Measurements from ENCODE around the gene PDE9A. TPM values are rescaled to one million over a fixed set of nuclear protein-coding genes. Genes with fewer than 3 reads are reported as not detected.

Gene PDE9A
- total RNA-seq, 4 donors from 2014 or later = 6.9 to 13.0 (median 11.1) TPM

DNA sequence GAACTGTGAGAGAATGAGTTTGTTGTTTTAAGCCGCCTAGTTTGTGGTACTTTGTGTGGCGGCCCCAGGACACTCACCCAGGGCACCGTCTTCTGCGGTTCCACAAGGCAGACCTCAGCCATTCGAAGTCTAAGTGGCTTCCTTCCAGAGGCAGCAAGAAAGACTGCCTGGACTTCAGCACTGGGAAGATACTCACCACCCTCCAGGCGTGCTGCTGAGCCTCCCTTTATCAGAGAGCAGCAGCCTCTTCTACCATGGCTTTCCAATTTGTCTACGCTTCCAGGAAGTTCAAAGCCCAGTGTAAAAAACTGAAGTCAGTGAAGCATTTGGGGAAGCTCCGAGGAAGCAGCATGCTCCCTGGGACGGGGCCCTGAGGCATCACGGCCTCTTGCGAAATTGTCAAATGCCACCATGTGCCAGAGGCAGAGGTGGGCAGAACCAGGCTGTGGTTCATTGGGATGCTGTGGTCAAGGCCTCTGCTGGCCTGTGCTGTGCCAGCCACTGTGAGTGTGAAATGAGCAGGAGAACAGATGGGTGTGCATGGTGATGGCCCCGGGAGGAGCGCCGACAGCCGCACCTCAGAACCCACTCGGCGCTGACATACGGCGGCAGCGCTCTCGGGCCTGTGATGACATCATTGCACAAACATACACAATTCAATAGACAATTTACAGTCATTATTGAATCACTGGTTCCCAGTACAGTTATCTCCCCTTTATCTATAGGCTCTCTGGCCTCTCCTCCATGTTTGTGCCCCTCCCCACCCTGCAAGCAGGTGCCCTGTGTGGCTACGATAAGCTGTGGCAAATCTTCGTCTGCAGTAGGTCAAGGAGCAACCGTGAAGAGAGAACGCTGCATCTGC is 110.4 kb downstream of the PDE9A start:
- no peak for DNase-seq
- H3K27ac ChIP-seq = no peak overlapping the region
- intact Hi-C loops (cut with DNase I) = no loop called here
- no peak overlapping the region for H3K4me3 ChIP-seq (replicated peaks in 1 of 3)
- peaks cover 0 to 10% of the 10 kb centered on the region in 2 donors for H3K36me3 ChIP-seq
- no peaks in the 10 kb centered on the region for H3K4me1 ChIP-seq
- TF ChIP-seq, protein P1, sequence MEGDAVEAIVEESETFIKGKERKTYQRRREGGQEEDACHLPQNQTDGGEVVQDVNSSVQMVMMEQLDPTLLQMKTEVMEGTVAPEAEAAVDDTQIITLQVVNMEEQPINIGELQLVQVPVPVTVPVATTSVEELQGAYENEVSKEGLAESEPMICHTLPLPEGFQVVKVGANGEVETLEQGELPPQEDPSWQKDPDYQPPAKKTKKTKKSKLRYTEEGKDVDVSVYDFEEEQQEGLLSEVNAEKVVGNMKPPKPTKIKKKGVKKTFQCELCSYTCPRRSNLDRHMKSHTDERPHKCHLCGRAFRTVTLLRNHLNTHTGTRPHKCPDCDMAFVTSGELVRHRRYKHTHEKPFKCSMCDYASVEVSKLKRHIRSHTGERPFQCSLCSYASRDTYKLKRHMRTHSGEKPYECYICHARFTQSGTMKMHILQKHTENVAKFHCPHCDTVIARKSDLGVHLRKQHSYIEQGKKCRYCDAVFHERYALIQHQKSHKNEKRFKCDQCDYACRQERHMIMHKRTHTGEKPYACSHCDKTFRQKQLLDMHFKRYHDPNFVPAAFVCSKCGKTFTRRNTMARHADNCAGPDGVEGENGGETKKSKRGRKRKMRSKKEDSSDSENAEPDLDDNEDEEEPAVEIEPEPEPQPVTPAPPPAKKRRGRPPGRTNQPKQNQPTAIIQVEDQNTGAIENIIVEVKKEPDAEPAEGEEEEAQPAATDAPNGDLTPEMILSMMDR (IDR thresholded peaks at IDR 0.05) = no peak
- TF ChIP-seq POLR2A (IDR thresholded peaks at IDR 0.05) = no peak
- no peaks in the 10 kb centered on the region for H3K27me3 ChIP-seq
- 87 to 91% methylated on average over 23 to 25 of the region's 25 CpGs for WGBS, 2 donors
- no peaks in the 10 kb centered on the region for H3K9me3 ChIP-seq

DNA sequence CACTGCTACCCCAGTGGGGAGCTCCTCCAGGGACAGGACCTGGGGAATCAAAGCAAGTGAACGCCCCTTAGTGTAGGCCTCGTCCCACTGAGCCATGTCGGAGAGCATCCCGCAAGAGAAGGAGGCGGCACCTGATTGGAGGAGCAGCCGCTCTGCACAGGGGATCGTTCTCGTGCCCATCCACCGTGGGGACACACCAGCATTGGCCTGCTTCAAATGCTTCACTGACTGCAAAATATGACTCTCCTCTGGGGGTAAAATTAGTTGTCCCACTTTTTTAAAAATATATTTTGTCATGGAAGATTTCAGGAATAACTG is 111.0 kb downstream of the PDE9A start:
- 95 to 100% methylated on average over 7 to 9 of the region's 9 CpGs for WGBS, 2 donors
- Histone ChIP-seq H3K27me3 (no peaks in the 10 kb centered on the region), H3K36me3 (peaks cover 5 to 13% of the 10 kb centered on the region in 2 donors), H3K27ac (no peak overlapping the region), H3K9me3 (no peaks in the 10 kb centered on the region), H3K4me1 (no peaks in the 10 kb centered on the region), H3K4me3 (replicated peaks in 1 of 3) (no peak overlapping the region)
- no peak for DNase-seq
- intact Hi-C loops (cut with DNase I) = no loop called here
- TF ChIP-seq, protein P1 (IDR thresholded peaks at IDR 0.05) = no peak
- no peak for TF ChIP-seq POLR2A (IDR thresholded peaks at IDR 0.05)

- H3K36me3 ChIP-seq = peaks cover 5 to 18% of the 10 kb centered on the region in 2 donors
Measured at GRCh38 chr21:42764883-42765282, 111.5 kb downstream of the PDE9A start.

GRCh38 chr21:42765656-42766055 is 112.2 kb downstream of the PDE9A start:
- H3K36me3 ChIP-seq = peaks cover 12 to 20% of the 10 kb centered on the region in 2 donors
- H3K4me1 ChIP-seq = no peaks in the 10 kb centered on the region
- no peak for DNase-seq
- H3K9me3 ChIP-seq = no peaks in the 10 kb centered on the region
- no peak overlapping the region for H3K4me3 ChIP-seq (replicated peaks in 1 of 3)
- no peak overlapping the region for H3K27ac ChIP-seq
- 91 to 97% methylated on average over 4 of the region's 4 CpGs for WGBS, 2 donors
- intact Hi-C loops (cut with DNase I) = no loop called here
- H3K27me3 ChIP-seq = no peaks in the 10 kb centered on the region
- TF ChIP-seq, protein P1 (IDR thresholded peaks at IDR 0.05) = no peak
- no peak for TF ChIP-seq POLR2A (IDR thresholded peaks at IDR 0.05)

More at GRCh38 chr21:42764883-42765282, 111.5 kb downstream of the PDE9A start:
- no peak for TF ChIP-seq POLR2A (IDR thresholded peaks at IDR 0.05)
- TF ChIP-seq, protein P1 (IDR thresholded peaks at IDR 0.05) = no peak
- WGBS, 2 donors = 94% methylated on average over 1 of the region's 1 CpG
- Histone ChIP-seq H3K9me3 (no peaks in the 10 kb centered on the region), H3K4me1 (no peaks in the 10 kb centered on the region), H3K27me3 (no peaks in the 10 kb centered on the region), H3K27ac (no peak overlapping the region), H3K4me3 (replicated peaks in 1 of 3) (no peak overlapping the region)
- intact Hi-C loops (cut with DNase I) = no loop called here
- DNase-seq = no peak
